GM19328 (cell line): ENCODE data around the gene ESRRB.

Experiments used
- ATAC-seq: cut with Tn5 transposase; IDR thresholded peaks from one replicate; pipeline ENCODE4 v1.9.1; 2021; ENCODE audit warnings: mild to moderate bottlenecking, moderate library complexity; ENCODE audit not compliant: unreplicated experiment

ESRRB gene

DNA sequence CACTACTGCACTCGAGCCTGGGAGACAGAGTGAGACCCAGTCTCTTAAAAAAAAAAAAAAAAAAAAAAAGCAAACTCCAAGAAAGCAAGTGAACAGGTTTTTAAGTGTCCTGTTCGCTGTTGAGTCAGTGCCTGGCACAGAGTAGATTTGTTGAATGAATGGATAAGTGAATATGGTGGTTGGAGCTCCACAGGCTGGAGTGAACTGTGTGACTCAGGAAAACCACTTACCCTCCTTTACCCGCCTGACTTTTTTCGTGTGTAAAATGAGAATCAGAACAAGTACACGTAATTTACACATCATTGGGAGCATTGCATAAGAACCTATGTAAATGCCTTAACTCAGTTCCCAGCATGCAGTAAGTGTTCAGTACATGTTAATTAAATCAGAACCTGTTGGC lies 24.0 kb upstream of the ESRRB start:
- no peak for ATAC-seq

DNA sequence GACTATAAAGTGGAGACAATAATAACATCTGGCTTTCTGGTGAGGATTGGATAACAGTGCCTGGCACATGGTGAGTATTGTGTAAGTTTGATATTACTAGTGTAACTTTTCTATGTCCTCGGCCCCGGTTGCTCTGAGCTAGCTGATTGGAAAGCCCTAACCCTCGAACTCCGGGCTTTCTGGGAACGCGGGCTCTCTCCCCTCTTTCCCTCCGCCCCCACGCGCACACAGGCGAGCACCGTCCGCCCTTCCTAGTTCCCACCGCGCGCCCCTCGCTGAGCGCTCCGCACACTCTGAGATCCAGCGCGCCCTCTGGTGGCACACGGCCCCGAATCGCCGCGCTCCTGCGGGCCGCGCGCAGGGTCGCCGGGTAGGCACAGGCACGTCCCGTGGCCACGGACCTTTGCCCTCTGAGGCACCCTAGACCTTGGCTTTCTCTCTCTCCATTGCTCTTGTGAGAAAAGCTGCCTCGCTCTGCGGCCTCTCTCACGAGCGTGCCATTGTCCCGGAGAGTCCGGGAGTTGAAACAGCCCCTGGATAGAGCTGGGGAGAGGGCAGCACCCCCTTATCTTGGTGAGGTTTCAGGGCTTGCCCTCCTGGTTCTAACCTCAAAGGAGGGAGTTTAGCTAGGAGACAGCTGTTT lies 23.2 kb upstream of the ESRRB start:
- ATAC-seq = no peak

DNA sequence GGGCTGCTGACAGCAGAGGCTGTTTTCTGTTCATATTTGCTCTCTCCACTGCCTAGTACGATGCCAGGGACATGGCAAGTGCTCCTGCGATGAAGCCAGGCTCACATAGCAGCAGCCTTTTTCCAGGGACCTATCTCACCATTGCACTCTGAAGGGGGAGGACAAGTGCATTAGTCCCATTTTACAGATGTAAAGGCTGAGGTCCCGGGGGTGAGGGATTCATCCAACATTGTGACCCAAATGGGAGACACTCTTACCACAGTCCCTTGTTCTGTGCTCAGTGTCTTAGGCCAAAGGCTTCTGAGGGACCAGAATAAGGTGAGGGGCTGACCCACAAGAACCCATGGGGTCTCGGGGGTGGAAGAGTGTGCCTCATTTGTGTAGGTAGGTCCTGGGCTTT lies 21.6 kb upstream of the ESRRB start:
- ATAC-seq = no peak

DNA sequence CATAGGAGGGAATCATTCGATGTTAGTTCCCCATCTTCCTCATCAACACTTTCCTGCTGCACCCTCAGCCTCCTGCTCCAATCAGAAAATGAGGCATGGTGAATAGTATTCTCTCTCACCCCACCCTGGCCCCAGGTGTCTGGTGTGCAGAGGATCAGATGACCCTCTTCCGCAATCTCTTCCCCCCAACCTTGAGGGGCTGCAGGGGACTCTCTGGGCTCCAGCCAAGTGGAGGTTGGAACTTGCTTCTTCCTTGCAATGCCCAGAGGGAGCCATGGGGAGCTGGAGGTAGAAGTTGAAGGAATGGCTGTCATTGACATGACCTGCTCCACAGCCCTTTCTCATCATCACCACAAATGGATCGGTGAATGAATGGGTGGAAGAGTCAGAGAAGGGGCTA lies 20.2 kb upstream of the ESRRB start:
- ATAC-seq = no peak

DNA sequence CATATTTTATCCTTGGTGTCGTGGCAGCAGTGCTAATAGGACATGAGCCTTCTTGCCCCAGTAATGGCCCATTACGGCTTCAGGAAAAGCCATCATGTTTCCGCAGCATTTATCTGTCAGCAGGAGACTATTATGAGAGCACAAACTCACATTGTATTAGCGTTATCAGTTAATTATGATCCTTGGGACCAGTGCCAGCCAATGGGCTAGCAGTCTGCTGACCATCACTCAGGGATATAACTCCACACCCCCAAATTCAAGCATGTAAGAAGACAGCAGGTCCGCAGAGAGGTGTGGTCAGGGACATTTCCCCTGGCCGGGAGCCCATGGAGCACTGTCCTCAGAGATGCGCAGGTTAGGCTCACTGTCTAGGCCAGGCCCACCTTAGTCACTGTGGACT lies 4.9 kb upstream of the ESRRB start:
- no peak for ATAC-seq

DNA sequence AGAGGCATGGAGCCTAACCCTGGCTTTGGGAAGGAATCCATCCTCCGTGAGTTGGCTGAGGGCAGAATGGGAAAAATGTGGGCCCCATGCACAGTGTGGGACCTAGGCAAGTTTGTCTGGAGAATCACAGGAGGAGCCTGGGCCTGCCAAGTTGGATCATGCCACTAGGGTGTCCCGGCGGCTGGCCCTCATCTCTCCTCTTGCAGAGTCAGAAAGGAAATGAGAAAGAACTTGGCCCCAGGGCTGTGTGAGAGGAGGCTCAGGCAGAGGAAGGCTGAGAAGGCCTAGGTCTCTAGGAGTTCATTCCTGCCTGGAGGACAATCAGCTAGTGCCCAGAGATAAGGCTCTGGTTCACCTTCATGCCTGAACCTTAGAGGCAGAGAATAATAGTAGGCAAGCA lies 2.5 kb upstream of the ESRRB start:
- no peak for ATAC-seq

DNA sequence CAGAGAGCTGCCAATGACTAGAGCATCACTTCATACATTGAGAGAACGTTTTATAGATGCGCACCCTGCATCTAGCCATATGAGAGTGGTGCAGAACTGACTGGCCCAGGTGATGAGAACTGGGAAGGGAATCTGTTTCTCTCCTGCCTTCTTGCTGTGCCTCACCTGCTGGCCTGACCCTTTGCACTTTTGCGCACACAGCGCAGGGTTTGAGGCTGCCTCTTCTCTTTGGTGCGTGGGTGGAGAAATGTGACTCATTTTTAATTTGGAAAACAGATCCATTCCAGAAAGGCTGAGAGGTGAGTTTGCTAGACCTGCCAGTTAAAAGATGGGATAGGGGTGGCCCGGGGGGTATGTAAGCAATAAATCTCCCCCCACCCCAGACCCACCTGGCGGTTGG lies 453 bp upstream of the ESRRB start:
- ATAC-seq = no peak

DNA sequence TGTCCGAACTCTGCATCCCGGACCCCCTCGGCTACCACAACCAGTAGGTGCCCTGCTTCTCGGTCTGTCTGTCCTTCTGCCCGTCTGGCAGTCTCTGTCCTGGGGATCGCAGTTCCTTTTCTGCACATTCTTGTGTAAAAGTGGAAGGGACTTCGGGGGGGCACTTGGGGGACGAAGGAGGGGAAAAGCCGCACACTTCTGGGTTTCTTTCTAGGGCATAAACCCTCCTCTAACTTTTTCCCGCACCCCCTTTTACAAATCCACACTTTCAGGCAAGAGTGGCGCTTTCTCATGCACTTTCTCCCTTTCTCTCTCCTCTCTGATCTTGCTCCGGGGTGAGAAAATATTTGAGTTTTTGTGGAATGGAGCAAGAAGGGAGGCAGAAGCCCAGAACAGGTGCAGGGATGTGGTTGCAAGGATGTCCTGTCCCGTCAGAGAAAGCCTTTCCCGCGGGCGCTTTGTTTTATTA lies 506 bp downstream of the ESRRB start:
- no peak for ATAC-seq

DNA sequence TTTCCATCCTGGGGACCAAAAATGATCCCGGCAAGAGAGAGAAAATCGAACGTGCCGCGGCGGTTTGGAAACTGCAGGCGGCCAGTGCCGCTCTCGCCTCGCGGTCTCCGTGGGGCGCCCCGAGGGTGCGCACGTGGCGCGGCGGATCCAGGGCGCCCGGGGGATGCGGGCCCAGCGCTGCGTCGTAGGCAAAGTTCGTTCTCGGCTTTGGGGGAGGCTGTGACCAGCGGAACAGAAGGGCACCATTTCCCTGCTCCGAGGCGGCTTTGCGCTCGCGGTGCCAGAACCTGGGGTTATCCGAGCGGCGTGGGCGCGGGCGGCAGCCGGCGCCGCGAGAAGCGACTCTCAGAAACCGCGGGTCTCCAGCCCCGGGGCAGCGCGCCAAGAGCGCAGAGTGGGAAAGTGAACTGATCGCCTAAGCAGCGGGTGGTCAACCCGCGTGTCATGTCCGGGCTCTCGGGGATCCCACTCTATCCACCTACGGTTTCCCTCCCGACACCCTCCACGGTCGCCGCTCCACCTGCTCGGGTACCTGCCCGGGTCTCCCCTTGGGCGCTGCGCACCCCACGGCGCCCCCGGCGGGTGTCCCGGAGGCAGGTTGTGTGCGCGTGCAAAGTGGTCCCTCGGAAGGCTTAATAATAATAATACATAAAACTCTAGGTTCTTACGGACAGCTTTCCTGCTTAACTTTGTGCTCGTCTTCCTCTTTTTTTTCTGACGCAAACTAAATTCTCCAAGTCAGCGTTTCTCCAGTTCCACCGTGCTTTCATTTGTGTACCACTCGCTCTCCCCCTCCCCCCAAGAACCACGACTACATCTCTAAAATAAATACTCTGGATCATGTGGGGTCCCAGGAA lies 1.2 kb downstream of the ESRRB start:
- ATAC-seq = no peak

DNA sequence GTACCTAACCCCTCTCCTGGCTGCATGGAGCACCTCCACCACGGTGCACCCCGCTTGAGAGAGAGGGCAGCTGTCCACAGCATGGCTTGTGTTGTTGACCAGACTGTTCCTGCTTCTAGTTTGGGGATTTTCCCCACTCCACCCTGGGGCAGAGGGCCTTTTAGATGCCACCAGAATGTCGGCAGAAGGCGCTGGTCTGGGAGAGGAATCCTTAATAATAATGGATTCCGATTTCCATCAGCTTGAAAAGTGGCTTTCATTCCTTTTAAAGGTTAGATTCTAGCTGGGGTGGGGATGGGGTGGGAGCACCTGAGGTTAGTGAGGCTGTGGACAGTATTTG lies 1.8 kb downstream of the ESRRB start:
- no peak for ATAC-seq

DNA sequence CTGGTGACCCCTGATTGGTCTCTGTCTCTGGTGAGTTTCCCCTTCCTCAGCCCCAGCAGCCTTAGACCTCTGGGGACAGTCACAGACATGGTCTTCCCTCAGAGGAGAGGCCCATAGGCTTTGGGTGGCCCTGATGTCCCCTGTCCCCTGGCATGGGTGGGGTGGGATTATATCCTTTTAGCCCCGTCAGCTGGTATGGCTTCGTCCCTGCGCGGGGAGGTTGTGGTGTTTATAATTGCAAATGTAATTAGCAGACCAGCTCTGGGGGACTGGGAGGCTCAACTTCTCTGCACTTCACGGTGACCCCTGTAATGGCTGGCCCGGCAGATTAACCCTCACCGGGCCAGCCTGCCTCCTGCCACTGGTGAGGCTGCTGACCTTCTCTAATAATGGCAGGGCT lies 5.1 kb downstream of the ESRRB start:
- no peak for ATAC-seq

DNA sequence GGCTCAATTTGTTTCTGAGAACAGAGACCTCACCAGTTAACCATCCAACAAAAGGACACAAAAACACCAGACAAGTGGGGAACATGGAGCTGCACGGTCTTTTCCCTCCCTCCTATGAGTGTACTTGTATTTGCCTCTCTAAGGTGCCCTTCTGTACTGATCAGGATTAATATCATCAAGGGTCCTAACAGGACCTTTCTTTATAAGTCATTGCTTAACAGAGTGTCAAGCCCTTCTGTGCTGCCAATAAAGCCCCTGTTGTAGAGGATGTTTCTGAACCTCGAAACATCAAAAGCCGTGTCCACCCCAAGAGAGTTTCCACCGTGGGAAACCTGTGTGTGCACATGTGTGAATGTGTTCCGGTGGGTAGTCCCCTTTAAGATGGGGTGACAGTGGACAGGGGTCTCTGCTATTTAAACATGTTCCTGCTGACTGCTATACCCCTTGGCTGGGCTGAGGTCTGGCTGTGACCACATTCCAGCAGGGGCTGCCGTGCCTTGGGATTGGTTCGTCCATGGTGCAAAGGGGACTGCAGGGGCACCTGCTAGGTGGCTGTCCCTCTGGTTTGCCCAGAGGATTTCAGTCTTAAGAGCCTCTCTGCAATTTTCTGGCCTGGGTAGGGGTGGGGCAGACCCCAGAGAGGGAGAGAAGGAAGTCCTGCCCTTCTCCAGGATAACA lies 6.0 kb downstream of the ESRRB start:
- ATAC-seq = no peak

DNA sequence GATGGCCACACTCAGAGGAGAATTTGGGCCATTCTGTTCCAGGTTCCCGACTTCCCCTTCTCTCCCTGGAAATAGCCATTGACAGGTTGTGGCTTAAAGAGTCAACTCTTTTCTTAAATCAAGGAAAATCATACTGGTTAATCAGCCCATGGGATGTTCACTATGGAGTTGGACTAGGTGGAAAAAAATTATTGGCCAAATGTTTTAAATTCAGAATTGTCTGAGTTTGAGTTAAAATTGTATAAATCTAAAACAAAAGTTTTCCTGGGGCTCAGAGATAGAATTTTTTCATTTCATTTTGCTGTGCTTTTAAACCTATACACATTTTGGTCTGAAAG lies 6.5 kb downstream of the ESRRB start:
- ATAC-seq = no peak

DNA sequence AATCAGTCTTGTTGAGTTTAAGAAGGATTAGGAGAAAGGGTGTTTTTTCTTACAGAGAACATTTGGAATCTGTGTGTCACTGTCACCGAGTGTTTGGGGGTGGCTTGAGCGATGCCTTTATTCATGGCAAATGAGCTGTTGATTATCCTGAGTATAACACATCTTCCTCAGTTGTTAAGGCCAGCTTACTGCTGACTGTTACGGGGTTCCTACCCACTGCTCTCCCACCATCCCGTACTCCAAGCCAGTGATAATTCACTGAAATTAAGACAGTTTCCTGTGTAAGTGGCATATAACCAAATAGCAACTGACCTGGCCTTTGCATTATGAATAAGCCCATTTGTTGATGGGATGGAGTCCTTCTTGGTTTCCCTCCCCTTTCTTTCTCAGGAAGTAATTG lies 9.5 kb downstream of the ESRRB start:
- ATAC-seq = no peak

DNA sequence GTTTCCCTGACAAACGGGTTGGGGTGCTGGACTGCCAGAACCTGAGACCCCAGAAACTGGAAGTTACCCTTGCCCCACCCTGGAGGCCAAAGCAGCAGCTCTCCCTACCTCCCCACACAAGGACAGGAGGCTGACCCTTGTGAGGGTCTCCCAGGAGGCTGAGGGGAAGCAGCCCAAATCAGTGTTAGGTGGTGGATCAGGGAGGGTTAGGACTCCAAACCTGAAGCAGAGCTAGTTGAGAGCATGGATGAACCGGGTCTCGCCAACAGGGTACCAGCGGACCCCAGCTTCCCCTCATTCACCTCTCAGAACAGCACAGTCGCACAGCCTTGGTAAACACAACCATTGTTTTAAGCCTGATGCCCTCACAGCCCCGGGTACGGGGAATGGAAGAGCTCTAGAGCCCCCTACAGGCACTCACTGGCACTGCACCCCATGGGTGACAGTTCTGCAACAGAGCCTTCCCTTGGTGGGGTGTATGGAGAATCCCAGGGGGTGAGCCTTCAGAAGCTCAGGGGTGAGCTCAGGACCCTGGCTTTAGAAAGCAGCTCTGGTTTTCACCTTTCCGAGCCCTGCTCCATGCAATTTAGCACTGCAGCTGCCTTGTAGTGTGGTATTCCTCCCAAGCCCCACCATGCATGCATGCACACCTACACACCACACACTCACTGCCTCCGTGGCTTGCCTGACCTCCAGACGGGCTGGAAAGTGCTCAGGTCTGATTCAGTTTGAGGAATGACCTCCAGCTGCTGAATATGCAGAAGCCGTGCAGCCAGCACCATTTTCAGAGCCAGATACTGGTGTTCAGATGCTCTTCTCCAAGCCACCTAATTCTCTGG lies 11.2 kb downstream of the ESRRB start:
- no peak for ATAC-seq

DNA sequence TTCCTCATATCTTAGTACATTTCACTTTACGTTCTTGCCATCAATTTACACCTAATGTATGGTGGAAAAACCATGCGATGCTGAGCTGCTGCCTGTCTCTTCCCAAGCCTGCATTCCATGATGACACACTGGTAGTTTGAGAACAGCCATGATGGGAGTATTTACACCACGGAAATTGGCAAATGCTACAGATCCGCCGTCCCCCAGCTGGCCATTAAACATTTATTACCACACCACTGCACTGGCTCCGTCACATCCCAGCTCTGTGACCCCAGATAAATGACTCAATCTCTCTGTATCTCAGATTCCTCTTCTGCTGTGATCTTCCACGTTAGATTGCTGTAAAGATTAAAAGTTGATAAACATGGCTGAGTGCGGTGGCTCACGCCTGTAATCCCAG lies 13.9 kb downstream of the ESRRB start:
- ATAC-seq = no peak

DNA sequence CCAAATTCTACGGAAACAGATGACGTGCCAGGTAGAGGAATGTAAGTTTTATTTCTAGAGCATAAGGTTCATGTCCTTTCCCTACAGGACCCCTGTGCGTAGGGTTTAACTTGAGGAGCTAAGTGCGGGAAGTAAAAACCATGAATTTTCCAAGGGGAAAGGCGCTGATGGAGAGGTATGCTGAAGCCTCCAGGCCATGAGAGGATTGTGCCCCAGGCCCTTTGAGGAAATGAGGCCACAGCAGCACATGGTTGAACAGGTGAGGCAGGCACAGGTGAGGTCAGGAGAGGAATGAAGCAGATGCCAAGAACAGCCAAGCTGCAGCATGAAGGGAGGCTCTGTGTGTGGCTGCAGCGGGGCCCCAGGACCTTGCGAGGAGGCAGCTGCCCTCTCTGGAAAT lies 14.7 kb downstream of the ESRRB start:
- no peak for ATAC-seq

DNA sequence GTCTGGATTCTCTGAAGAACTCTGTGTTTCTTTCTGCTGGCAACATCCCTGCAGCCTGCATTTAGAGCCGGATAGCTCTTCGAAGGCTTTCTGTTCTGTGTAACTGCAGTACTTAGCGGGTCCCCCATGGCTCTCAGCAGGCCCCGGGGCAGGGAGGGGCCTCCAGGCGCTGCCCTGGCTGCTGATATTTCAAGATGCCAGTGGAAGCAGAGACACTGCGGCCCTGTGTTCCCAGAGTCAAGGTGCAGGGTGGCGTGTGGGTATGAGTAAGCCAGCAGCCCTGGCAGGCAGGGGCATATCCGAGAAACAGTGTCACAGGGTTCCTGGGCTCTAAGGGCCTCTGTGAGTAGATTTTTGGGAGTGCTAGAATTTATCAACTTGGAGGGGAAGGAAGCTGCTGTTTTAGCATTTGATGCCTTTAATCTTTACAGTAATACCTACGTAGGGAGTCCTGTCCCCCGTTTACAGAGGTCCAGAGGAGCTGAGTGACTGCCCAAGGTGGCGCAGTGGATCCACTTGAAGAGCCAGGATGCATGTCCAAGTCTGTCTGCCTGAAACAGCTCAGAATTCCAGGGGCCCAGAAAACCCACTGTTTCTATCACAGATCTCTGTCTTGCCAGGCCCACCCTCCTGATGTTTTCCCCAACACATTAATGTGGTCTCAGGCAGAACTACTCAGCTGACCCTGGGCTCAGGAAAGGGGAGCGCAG lies 16.2 kb downstream of the ESRRB start:
- no peak for ATAC-seq

DNA sequence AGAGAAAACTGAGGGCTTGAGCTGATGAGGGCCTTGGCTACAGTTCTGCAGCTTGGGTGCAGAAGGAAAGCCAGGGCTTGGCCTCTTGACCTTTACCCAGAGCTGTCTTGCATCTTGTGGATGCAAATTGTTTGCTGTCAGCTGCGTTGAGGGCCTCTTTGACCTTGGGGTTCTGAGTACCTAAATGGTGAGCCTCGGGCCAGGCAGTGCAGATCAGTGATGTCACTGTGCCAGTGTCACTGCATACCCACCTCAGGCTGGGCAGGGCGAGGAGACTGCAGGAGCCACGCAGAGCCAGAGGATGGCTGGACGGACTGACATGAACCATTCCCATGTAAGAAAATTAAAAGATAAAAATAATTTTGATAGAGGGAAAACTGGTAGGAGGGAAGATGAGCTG lies 18.6 kb downstream of the ESRRB start:
- ATAC-seq = no peak

DNA sequence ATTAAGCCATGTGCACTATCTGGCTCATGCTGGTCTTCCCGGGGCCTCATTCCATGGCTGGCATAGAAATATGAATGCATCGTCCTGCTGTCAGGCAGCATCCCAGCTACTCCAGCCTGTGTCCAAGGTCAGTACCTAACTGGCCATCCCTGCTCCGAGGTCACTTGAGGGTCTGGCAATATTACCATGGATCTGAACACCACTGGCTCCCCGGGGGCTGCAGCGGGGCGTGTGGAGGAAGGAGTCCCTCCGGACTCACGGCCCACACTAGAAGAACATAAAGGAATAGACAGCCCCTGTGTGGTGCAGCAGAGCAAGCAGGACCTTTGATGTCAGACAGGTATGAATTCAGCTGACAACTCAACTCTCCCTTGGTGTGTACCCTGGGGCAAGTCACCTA lies 19.2 kb downstream of the ESRRB start:
- ATAC-seq = no peak

DNA sequence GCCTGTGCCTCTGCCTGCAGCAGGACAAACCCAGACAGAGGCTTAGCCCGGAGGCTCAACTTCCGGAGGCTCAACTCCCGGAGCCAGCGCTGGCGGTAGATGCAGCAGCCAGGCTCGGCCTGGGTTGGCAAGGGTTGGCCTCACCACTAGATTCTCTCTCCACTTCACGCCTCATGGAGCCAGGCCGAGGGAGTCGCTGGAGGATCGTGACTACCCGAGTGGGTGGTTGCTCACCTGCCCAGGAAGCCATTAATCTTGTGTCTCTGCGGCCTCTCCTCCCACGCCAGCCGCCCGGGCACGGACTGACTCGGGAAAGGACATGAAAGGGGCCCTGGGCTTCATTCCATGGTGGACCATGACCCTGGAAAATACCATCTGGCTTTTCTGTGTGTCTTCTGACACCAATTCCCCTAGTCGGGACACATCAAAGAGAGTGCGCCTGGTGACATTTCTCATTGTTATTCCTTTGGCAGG lies 20.8 kb downstream of the ESRRB start:
- no peak for ATAC-seq
